Astrocyte (in vitro differentiated cells and primary cell): ENCODE results near the gene WSCD1.

Source experiments
- EZH2 ChIP-seq: IDR thresholded peaks from 2 replicates; pipeline ENCODE4 v1.6.1; 2012; ENCODE audit warnings: mild to moderate bottlenecking, low read length, inconsistent platforms; ENCODE audit not compliant: insufficient read depth
- TF ChIP-seq, protein P1 (sequence below): IDR thresholded peaks from 2 replicates; pipeline ENCODE4 v1.5.1; 2011; ENCODE audit warnings: low read depth, mild to moderate bottlenecking, inconsistent platforms, low read length, moderate library complexity; ENCODE audit not compliant: insufficient read depth

GRCh38 chr17:6021011-6021400 lies 49.2 kb upstream of the WSCD1 start:
- TF ChIP-seq, protein P1, sequence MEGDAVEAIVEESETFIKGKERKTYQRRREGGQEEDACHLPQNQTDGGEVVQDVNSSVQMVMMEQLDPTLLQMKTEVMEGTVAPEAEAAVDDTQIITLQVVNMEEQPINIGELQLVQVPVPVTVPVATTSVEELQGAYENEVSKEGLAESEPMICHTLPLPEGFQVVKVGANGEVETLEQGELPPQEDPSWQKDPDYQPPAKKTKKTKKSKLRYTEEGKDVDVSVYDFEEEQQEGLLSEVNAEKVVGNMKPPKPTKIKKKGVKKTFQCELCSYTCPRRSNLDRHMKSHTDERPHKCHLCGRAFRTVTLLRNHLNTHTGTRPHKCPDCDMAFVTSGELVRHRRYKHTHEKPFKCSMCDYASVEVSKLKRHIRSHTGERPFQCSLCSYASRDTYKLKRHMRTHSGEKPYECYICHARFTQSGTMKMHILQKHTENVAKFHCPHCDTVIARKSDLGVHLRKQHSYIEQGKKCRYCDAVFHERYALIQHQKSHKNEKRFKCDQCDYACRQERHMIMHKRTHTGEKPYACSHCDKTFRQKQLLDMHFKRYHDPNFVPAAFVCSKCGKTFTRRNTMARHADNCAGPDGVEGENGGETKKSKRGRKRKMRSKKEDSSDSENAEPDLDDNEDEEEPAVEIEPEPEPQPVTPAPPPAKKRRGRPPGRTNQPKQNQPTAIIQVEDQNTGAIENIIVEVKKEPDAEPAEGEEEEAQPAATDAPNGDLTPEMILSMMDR, result no peak
- TF ChIP-seq EZH2, result no peak
